Colonic mucosa (tissue), 4 donors: ENCODE results near the gene UBAC2. TPM values are rescaled to one million over a fixed set of nuclear protein-coding genes. Genes with fewer than 3 reads are reported as not detected.

Source experiments
- DNase-seq: peaks from one replicate; pipeline ENCODE4 v3.0.0-alpha.2; 2020
- H3K27ac ChIP-seq: fragments of 200-600 bp; one replicate; pipeline ENCODE4 v1.8.0; 2021
- H3K27me3 ChIP-seq: fragments of 200-600 bp; one replicate; pipeline ENCODE4 v1.8.0; 2021
- H3K36me3 ChIP-seq: fragments of 200-600 bp; one replicate; pipeline ENCODE4 v1.8.0; 2021
- H3K4me1 ChIP-seq: fragments of 200-600 bp; one replicate; pipeline ENCODE4 v1.8.0; 2021; ENCODE audit warnings: mild to moderate bottlenecking
- H3K4me3 ChIP-seq: fragments of 200-600 bp; one replicate; pipeline ENCODE4 v1.8.0; 2021
- H3K9ac ChIP-seq, 2 donors: one replicate each; pipeline ENCODE4 v1.7.0; 2013; ENCODE audit warnings: control low read depth in 2 of 2, low read depth in 2 of 2, low read length in 2 of 2
- H3K9me3 ChIP-seq: fragments of 200-600 bp; one replicate; pipeline ENCODE4 v1.8.0; 2021
- intact Hi-C: fragments of 100-400 bp; cut with DNase I; formaldehyde crosslinking; loops from one replicate; pipeline ENCODE4 v1.14.1; 2022
- total RNA-seq, 2 donors: library from RNA; stranded (reverse); fragmentation: NEBNext Ultra II Directional in 1 of 2; extraction: Animal tissue kit (Norgen Biotek cat#: 25700) in 1 of 2; gene quantifications; one replicate each; pipeline ENCODE4 v1.2.1, GENCODE V29; 2021
- TF ChIP-seq, protein P1 (sequence below): fragments of 200-600 bp; IDR thresholded peaks from one replicate; pipeline ENCODE4 v1.8.0; 2022; ENCODE audit warnings: antibody characterized with exemption, mild to moderate bottlenecking
- donor health status: healthy.
- donor health status: DM: no; HTN: no; CAD: no.
- donor health status: DM: no; HTN: no; CAD: no.

The UBAC2 gene
- total RNA-seq, 2 donors from 2014 or later = 67.6 to 88.4 TPM

DNA sequence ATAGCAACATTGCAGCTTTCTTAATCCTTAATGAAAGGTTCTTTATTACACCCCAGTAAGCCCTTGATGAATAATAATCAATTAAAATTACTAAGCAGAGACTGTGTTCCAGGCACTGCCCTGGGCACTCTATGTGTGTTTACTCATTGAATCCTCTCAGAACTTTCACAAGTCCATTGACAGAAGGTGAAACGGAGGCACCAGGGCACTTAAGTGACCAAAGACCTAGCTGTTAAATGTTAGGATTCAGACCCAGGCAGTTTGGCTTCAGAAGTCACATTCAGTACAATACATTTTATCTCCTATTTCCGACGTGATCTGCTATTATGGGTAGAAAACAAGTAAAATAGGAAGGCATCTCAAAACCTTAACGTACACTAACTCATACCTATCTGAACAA lies 103.9 kb downstream of the UBAC2 start:
- intact Hi-C loops = no loop called here
- DNase-seq = no peak
- Histone ChIP-seq H3K9me3 (no peaks in the 10 kb centered on the region), H3K36me3 (no peaks in the 10 kb centered on the region), H3K4me1 (no peaks in the 10 kb centered on the region), H3K4me3 (peak overlapping the region; percentile 16), H3K27me3 (no peaks in the 10 kb centered on the region), H3K9ac (no peak overlapping the region), H3K27ac (peak overlapping the region; percentile 48)
- TF ChIP-seq, protein P1, sequence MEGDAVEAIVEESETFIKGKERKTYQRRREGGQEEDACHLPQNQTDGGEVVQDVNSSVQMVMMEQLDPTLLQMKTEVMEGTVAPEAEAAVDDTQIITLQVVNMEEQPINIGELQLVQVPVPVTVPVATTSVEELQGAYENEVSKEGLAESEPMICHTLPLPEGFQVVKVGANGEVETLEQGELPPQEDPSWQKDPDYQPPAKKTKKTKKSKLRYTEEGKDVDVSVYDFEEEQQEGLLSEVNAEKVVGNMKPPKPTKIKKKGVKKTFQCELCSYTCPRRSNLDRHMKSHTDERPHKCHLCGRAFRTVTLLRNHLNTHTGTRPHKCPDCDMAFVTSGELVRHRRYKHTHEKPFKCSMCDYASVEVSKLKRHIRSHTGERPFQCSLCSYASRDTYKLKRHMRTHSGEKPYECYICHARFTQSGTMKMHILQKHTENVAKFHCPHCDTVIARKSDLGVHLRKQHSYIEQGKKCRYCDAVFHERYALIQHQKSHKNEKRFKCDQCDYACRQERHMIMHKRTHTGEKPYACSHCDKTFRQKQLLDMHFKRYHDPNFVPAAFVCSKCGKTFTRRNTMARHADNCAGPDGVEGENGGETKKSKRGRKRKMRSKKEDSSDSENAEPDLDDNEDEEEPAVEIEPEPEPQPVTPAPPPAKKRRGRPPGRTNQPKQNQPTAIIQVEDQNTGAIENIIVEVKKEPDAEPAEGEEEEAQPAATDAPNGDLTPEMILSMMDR = no peak

- Histone ChIP-seq H3K9ac (peak overlapping the region in 1 of 2 donors; percentile 24), H3K4me3 (peak overlapping the region; percentile 16), H3K4me1 (no peaks in the 10 kb centered on the region), H3K27ac (no peak overlapping the region), H3K9me3 (no peaks in the 10 kb centered on the region), H3K36me3 (no peaks in the 10 kb centered on the region), H3K27me3 (no peaks in the 10 kb centered on the region)
- DNase-seq = no peak
- intact Hi-C loops = no loop called here
- TF ChIP-seq, protein P1 = no peak
Observed at GRCh38 chr13:99305158-99305557, 104.5 kb downstream of the UBAC2 start.

- TF ChIP-seq, protein P1 = no peak
- Histone ChIP-seq H3K27me3 (no peaks in the 10 kb centered on the region), H3K36me3 (no peaks in the 10 kb centered on the region), H3K27ac (peak overlapping the region; percentile 49), H3K4me1 (no peaks in the 10 kb centered on the region), H3K4me3 (peak overlapping the region; percentile 16), H3K9me3 (no peaks in the 10 kb centered on the region), H3K9ac (peak overlapping the region in 1 of 2 donors; percentile 6)
- DNase-seq = no peak
- intact Hi-C loops = no loop called here
Observed at GRCh38 chr13:99305566-99305965, 104.9 kb downstream of the UBAC2 start.

DNA sequence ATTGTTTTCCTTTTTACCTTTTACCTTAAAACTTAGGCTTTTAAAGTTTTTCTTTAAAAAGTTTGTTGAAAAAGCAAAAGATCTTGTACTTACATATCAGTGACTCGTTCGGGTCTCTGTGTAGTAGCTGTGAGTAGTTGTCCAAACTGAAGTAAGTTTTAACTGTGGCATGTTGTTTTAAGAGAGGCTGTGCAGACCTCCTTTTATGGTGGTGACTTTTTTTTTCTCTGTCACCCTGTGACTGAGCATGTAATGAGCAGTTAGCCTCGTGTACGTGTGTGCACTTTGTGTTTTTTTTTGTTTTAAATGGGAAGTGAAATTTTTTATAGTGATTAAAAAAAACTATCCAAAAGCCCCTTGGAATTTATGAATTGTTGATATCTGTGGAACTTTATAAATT lies 106.6 kb downstream of the UBAC2 start, which contains the start of gene GPR183:
Gene GPR183 (minus strand): TSS at position 153 of the 400 bp plus-strand sequence. CDS start 11,254 bp downstream, outside the sequence.
- TF ChIP-seq, protein P1 = no peak
- peak within 1 kb of the TSS; percentile 49 for H3K27ac ChIP-seq
- H3K36me3 ChIP-seq = no peaks in the 10 kb centered on the region
- no peaks in the 10 kb centered on the region for H3K4me1 ChIP-seq
- intact Hi-C loops = no loop called here
- H3K9ac ChIP-seq = peak within 1 kb of the TSS in 1 of 2 donors; percentile 6
- no peaks in the 10 kb centered on the region for H3K27me3 ChIP-seq
- H3K9me3 ChIP-seq = no peaks in the 10 kb centered on the region
- DNase-seq = no peak
- peak within 1 kb of the TSS; percentile 16 for H3K4me3 ChIP-seq

- H3K27me3 ChIP-seq = no peaks in the 10 kb centered on the region
- peak overlapping the region; percentile 49 for H3K27ac ChIP-seq
- H3K9me3 ChIP-seq = no peaks in the 10 kb centered on the region
- no peaks in the 10 kb centered on the region for H3K36me3 ChIP-seq
- no peaks in the 10 kb centered on the region for H3K4me1 ChIP-seq
- no peak overlapping the region for H3K9ac ChIP-seq
- no peak for DNase-seq
- TF ChIP-seq, protein P1 = no peak
- intact Hi-C loops = no loop called here
- no peak overlapping the region for H3K4me3 ChIP-seq
Observed at GRCh38 chr13:99307648-99308339, 107.1 kb downstream of the UBAC2 start.
